Measurements from ENCODE around the gene MAPKAP1.

GRCh38 chr9:125461636-125462190 is 245.3 kb downstream of the MAPKAP1 start:
- TF ChIP-seq YY1 (IDR thresholded peaks at IDR 0.05; ENCODE audit: insufficient read depth, insufficient read length): no peak
- TF ChIP-seq ZNF274 (IDR thresholded peaks at IDR 0.05; ENCODE audit: low read depth, low read length): no peak
- no peak for TF ChIP-seq SUZ12 (IDR thresholded peaks at IDR 0.05; ENCODE audit: extremely low read depth, insufficient read depth, insufficient read length)
